GM21390 (cell line): Measurements from ENCODE around the gene LRRFIP1.

Experiments
- ATAC-seq: cut with Tn5 transposase; IDR thresholded peaks from one replicate; pipeline ENCODE4 v1.9.1; 2021; ENCODE audit not compliant: unreplicated experiment

LRRFIP1 gene

GRCh38 chr2:237617587-237617982, 9.8 kb upstream of the LRRFIP1 start:
- ATAC-seq: no peak

- no peak for ATAC-seq
Measured at GRCh38 chr2:237618449-237618848, 8.9 kb upstream of the LRRFIP1 start.

- no peak for ATAC-seq
Measured at GRCh38 chr2:237623428-237624403, 3.7 kb upstream of the LRRFIP1 start.

GRCh38 chr2:237624565-237624964, 2.8 kb upstream of the LRRFIP1 start:
- no peak for ATAC-seq

- no peak for ATAC-seq
Measured at GRCh38 chr2:237625216-237625705, 2.1 kb upstream of the LRRFIP1 start.

- ATAC-seq: no peak
Measured at GRCh38 chr2:237625777-237626176, 1.6 kb upstream of the LRRFIP1 start.

- ATAC-seq: no peak
Measured at GRCh38 chr2:237626813-237627440, 460 bp upstream of the LRRFIP1 start.

- no peak for ATAC-seq
Measured at GRCh38 chr2:237628247-237629187, 1.1 kb downstream of the LRRFIP1 start.

- no peak for ATAC-seq
Measured at GRCh38 chr2:237629188-237629534, 1.8 kb downstream of the LRRFIP1 start.

GRCh38 chr2:237629739-237630138, 2.4 kb downstream of the LRRFIP1 start:
- ATAC-seq: no peak

- ATAC-seq: no peak
Measured at GRCh38 chr2:237630216-237631000, 3.0 kb downstream of the LRRFIP1 start.

GRCh38 chr2:237631007-237631785, 3.8 kb downstream of the LRRFIP1 start:
- ATAC-seq: no peak

GRCh38 chr2:237631801-237632585, 4.6 kb downstream of the LRRFIP1 start:
- no peak for ATAC-seq

- ATAC-seq: no peak
Measured at GRCh38 chr2:237633061-237633561, 5.7 kb downstream of the LRRFIP1 start.

GRCh38 chr2:237636578-237636977, 9.2 kb downstream of the LRRFIP1 start:
- ATAC-seq: no peak

- no peak for ATAC-seq
Measured at GRCh38 chr2:237637429-237638135, 10.2 kb downstream of the LRRFIP1 start.

- no peak for ATAC-seq
Measured at GRCh38 chr2:237638176-237638575, 10.8 kb downstream of the LRRFIP1 start.
